HL-60 (cell line): Measurements from ENCODE around the gene ZNF544.

ENCODE experiments used
- GABPA ChIP-seq: IDR thresholded peaks from 2 replicates; pipeline ENCODE4 v1.6.1; 2012; ENCODE audit warnings: low read depth
- POLR2AphosphoS5 ChIP-seq: IDR thresholded peaks from 2 replicates; pipeline ENCODE4 v1.6.1; 2012; ENCODE audit warnings: low read depth
- SPI1 ChIP-seq: IDR thresholded peaks from 2 replicates; pipeline ENCODE4 v1.6.1; 2012; ENCODE audit warnings: low read depth, mild to moderate bottlenecking, borderline replicate concordance
- TF ChIP-seq, protein P1 (sequence below): IDR thresholded peaks from one replicate; pipeline ENCODE4 v1.5.1; 2011; ENCODE audit warnings: low read length, control low read depth, inconsistent platforms; ENCODE audit not compliant: insufficient read depth
- TF ChIP-seq, protein P2 (sequence below): IDR thresholded peaks from 2 replicates; pipeline ENCODE4 v1.6.1; 2012; ENCODE audit warnings: low read depth; ENCODE audit not compliant: insufficient replicate concordance

DNA sequence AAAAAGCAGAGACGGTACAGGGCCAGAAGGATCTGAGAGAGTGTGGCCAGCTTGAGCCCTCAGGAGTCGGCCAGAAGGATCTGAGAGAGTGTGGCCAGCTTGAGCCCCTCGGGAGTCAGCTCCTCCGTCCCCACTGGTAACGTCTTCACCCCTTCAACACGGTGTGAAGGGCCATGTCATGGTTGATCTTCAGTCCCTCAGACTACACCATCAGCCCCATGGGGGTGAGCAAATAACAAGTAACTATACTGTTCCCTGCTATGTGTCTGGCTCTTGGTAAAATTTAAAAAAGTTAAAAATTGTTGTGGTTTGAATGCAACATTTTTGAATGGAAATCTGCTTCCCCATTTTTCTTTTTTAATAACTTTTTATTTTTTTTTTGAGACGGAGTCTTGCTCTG is 48.5 kb downstream of the ZNF544 start:
- TF ChIP-seq, protein P1, sequence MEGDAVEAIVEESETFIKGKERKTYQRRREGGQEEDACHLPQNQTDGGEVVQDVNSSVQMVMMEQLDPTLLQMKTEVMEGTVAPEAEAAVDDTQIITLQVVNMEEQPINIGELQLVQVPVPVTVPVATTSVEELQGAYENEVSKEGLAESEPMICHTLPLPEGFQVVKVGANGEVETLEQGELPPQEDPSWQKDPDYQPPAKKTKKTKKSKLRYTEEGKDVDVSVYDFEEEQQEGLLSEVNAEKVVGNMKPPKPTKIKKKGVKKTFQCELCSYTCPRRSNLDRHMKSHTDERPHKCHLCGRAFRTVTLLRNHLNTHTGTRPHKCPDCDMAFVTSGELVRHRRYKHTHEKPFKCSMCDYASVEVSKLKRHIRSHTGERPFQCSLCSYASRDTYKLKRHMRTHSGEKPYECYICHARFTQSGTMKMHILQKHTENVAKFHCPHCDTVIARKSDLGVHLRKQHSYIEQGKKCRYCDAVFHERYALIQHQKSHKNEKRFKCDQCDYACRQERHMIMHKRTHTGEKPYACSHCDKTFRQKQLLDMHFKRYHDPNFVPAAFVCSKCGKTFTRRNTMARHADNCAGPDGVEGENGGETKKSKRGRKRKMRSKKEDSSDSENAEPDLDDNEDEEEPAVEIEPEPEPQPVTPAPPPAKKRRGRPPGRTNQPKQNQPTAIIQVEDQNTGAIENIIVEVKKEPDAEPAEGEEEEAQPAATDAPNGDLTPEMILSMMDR: no peak
- TF ChIP-seq POLR2AphosphoS5: no peak
- no peak for TF ChIP-seq GABPA
- TF ChIP-seq, protein P2, sequence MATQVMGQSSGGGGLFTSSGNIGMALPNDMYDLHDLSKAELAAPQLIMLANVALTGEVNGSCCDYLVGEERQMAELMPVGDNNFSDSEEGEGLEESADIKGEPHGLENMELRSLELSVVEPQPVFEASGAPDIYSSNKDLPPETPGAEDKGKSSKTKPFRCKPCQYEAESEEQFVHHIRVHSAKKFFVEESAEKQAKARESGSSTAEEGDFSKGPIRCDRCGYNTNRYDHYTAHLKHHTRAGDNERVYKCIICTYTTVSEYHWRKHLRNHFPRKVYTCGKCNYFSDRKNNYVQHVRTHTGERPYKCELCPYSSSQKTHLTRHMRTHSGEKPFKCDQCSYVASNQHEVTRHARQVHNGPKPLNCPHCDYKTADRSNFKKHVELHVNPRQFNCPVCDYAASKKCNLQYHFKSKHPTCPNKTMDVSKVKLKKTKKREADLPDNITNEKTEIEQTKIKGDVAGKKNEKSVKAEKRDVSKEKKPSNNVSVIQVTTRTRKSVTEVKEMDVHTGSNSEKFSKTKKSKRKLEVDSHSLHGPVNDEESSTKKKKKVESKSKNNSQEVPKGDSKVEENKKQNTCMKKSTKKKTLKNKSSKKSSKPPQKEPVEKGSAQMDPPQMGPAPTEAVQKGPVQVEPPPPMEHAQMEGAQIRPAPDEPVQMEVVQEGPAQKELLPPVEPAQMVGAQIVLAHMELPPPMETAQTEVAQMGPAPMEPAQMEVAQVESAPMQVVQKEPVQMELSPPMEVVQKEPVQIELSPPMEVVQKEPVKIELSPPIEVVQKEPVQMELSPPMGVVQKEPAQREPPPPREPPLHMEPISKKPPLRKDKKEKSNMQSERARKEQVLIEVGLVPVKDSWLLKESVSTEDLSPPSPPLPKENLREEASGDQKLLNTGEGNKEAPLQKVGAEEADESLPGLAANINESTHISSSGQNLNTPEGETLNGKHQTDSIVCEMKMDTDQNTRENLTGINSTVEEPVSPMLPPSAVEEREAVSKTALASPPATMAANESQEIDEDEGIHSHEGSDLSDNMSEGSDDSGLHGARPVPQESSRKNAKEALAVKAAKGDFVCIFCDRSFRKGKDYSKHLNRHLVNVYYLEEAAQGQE: no peak
- TF ChIP-seq SPI1: no peak
